Activated CD8-positive, alpha-beta T cell treated with anti-CD3 and anti-CD28 coated beads for 36 hours (primary cell): ENCODE data around the gene CCDC169. TPM values are rescaled to one million over a fixed set of nuclear protein-coding genes. Genes with fewer than 3 reads are reported as not detected.

Source experiments
- ATAC-seq: fragments of 200-7000 bp; cut with Tn5 transposase; one replicate; pipeline ENCODE4 v1.10.0; 2021; ENCODE audit warnings: mild to moderate bottlenecking, moderate library complexity
- CTCF ChIA-PET: fragments of 350-600 bp; sonication (Branson Sonifier 250); formaldehyde crosslinking; loops from one replicate; lab custom pipeline; 2021; ENCODE audit warnings: antibody characterized with exemption; lab: Charles Lee
- POLR2A ChIA-PET: fragments of 350-600 bp; sonication (Branson Sonifier 250); formaldehyde crosslinking; loops from one replicate; lab custom pipeline; 2021; ENCODE audit warnings: antibody characterized with exemption; lab: Charles Lee
- DNase-seq: peaks from one replicate; pipeline ENCODE4 v3.0.0-alpha.2; 2020
- H3K27ac Mint-ChIP-seq: one replicate; pipeline ENCODE4 v1.8.0; 2021; ENCODE audit warnings: mild to moderate bottlenecking, mixed read lengths
- H3K27me3 Mint-ChIP-seq: one replicate; pipeline ENCODE4 v1.8.0; 2021; ENCODE audit warnings: mixed read lengths
- H3K36me3 Mint-ChIP-seq: one replicate; pipeline ENCODE4 v1.8.0; 2021; ENCODE audit warnings: low read depth, mixed read lengths
- H3K4me1 Mint-ChIP-seq: one replicate; pipeline ENCODE4 v1.8.0; 2021; ENCODE audit warnings: low read depth, mixed read lengths
- H3K4me3 Mint-ChIP-seq: one replicate; pipeline ENCODE4 v1.8.0; 2021; ENCODE audit warnings: mild to moderate bottlenecking, moderate library complexity, mixed read lengths
- H3K9me3 Mint-ChIP-seq: one replicate; pipeline ENCODE4 v1.8.0; 2021; ENCODE audit warnings: mixed read lengths
- CTCF ChIP-seq: fragments of 200-600 bp; IDR thresholded peaks from one replicate; pipeline ENCODE4 v1.8.0; 2022; ENCODE audit warnings: antibody characterized with exemption, mild to moderate bottlenecking
- intact Hi-C: fragments of 100-400 bp; cut with micrococcal nuclease; formaldehyde crosslinking; loops from one replicate; pipeline ENCODE4 v1.10.0; 2022
- total RNA-seq, 2 experiments: library from RNA; stranded (reverse); gene quantifications; one replicate each; pipeline ENCODE4 v1.2.3, GENCODE V29; 2021

Gene CCDC169
- total RNA-seq = not detected

DNA sequence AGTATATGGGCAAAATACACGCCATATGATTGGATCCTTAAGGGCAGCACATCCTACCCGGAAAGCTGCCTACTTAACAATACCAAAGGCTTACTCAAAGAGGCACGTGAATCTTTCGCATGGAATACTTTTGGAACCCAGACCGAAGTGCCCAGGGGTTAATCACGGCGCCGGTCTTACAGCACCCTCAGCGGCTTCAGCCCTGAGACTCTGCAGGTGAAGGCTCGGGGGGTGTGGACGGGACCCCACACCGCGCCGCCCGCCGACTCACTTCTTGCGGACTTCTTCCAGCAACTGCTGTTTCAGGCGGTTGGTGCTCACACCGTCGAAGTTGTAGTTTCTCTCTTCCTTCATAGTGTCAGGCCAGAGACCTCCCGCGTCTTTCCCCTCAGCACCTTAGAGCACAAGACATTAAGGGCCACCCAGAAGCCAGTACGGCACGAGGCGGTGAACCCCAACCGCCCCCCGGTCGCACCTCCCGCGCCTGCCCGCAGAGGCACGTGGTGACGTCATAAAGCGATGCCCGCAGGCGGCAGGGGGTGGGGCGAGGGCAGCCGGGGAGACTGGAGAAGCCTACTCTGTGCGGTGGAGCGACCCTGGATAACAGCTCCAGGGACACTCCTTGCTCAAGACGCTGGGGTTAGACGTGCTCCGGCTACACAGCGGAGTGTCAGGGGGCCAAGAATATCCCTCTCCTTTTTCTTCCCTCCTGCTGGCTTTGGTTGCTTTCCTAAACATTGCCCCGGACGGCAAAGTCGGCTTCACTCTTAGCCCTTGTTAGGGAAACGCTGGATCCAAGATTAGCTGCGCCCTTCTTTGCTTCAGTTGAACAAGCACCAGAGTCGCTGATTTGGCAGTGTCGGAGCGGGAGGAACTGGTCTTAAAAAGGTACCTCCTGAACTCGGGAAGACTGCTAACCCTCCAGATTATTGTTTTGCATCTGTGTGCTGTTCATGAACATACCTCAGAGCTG is at the start of gene CCDC169:
TSS of gene CCDC169 (minus strand) at position 449 of the 973 bp plus-strand sequence. CDS start at position 354, 95 bp downstream.
- peak within 1 kb of the TSS; percentile 78 for H3K4me3 Mint-ChIP-seq
- H3K4me1 Mint-ChIP-seq = peaks cover 8% of the 10 kb centered on the region
- peak within 1 kb of the TSS; percentile 56 for H3K27ac Mint-ChIP-seq
- no peaks in the 10 kb centered on the region for H3K36me3 Mint-ChIP-seq
- peak; percentile 89 for ATAC-seq
- intact Hi-C loops = no loop called here
- peaks cover 32% of the 10 kb centered on the region for H3K27me3 Mint-ChIP-seq
- peak; percentile 61 for DNase-seq
- ChIA-PET CTCF (interaction anchor here (4.1 kb wide), 1 partner anchor 14 kb away, joined by 15 read pairs; no protein-coding TSS in a partner anchor), POLR2A (interaction anchor here (1.0 to 1.1 kb wide), 2 partner anchors 13 to 15 kb away, joined by 3 read pairs; no protein-coding TSS in a partner anchor)
- no peaks in the 10 kb centered on the region for H3K9me3 Mint-ChIP-seq
- TF ChIP-seq CTCF = no peak

DNA sequence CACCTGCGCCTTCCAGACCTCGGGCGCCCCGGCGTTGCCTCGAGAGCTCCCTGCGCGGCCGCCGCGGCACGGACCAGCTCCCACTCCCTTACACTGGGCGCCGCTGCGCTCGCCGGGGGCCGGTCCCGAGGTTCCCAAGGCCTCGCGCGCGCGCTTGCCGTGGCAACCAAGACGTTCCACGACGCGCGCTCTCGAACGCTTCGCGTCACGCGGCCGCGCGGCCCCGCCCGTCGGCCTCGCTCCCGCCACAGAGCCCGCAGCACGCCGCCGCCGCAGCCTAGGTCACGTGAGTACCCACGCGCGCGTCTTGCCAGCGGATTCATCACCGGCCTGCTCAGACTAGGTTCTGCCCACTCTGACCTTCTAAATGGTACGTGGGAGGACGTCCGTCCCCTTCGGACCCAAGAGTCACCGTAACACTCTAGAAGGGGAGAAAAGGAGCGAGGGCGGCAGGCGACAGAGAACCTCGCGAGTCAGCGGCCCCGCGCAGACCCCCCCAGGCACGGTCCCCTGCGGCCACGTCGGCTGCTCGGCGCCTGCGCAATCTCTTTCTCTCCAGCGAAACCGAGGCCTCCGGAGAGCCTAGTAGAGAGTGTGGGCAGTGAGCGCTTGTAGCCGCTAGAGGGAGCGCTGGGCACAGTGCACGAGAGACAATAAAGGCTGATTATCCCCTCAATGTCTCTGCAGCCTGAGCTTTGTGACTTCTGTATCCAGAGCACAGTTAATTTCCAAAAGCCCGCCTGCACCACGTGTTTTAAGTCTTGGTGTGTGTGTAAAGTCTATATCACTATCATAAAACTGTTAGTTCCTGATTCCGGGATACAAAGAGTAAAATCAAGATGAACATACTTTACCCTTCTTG is 48.8 kb upstream of the CCDC169 start, which contains the start of gene SPART:
TSS of gene SPART (minus strand) at position 173 of the 862 bp plus-strand sequence. CDS start 10,564 bp downstream, outside the sequence.
- POLR2A ChIA-PET = interaction anchor here (1.2 kb wide), 1 partner anchor 22 kb away, joined by 4 read pairs; no protein-coding TSS in a partner anchor

GRCh38 chr13:36345438-36346221 is 48.0 kb upstream of the CCDC169 start:
- CTCF ChIA-PET = interaction anchor here (1.3 to 1.6 kb wide), 2 partner anchors 10 to 50 kb away, joined by 4 read pairs; no protein-coding TSS in a partner anchor
- POLR2A ChIA-PET = interaction anchor here (1.0 to 1.2 kb wide), 2 partner anchors 14 to 654 kb away, joined by 4 to 5 read pairs; partner anchors contain the start of gene EXOSC8

More for the DNA sequence above, 48.8 kb upstream of the CCDC169 start, which contains the start of gene SPART:
- Mint-ChIP-seq H3K36me3 (no peaks in the 10 kb centered on the region), H3K9me3 (no peaks in the 10 kb centered on the region), H3K27me3 (peaks cover 2% of the 10 kb centered on the region), H3K27ac (peak within 1 kb of the TSS; percentile 90), H3K4me1 (peaks cover 22% of the 10 kb centered on the region), H3K4me3 (peak within 1 kb of the TSS; percentile 77)
- CTCF ChIA-PET = interaction anchor here (0.6 to 1.9 kb wide), 16 partner anchors 9 to 390 kb away, joined by 3 to 9 read pairs (median 4); no protein-coding TSS in a partner anchor
- DNase-seq (peak; percentile 91), ATAC-seq (peak; percentile 96)
- TF ChIP-seq CTCF = peak; percentile 91
- intact Hi-C loops = loop anchor here (10.0 kb wide), 1 partner anchor 388 kb away; no protein-coding TSS in a partner anchor

More at GRCh38 chr13:36345438-36346221, 48.0 kb upstream of the CCDC169 start:
- Mint-ChIP-seq H3K27ac (peak overlapping the region; percentile 90), H3K9me3 (no peaks in the 10 kb centered on the region), H3K4me1 (peaks cover 22% of the 10 kb centered on the region), H3K27me3 (peaks cover 2% of the 10 kb centered on the region), H3K4me3 (peak overlapping the region; percentile 77), H3K36me3 (no peaks in the 10 kb centered on the region)
- intact Hi-C loops = loop anchor here (10.0 kb wide), 1 partner anchor 389 kb away; no protein-coding TSS in a partner anchor
- DNase-seq = peak; percentile 49
- ATAC-seq = peak; percentile 22
- TF ChIP-seq CTCF = no peak
